COR-L47 (cell line): ENCODE measurements around the gene SBNO2.
A peak's percentile ranks its signal among the peaks of the same experiment; 100 is the strongest.

Experiments
- DNase-seq: peaks from one replicate; lab custom pipeline; 2025; lab: John Stamatoyannopoulos, UW

Gene SBNO2

GRCh38 chr19:1106841-1107660 is 67.0 kb downstream of the SBNO2 start:
- no peak for DNase-seq

DNA sequence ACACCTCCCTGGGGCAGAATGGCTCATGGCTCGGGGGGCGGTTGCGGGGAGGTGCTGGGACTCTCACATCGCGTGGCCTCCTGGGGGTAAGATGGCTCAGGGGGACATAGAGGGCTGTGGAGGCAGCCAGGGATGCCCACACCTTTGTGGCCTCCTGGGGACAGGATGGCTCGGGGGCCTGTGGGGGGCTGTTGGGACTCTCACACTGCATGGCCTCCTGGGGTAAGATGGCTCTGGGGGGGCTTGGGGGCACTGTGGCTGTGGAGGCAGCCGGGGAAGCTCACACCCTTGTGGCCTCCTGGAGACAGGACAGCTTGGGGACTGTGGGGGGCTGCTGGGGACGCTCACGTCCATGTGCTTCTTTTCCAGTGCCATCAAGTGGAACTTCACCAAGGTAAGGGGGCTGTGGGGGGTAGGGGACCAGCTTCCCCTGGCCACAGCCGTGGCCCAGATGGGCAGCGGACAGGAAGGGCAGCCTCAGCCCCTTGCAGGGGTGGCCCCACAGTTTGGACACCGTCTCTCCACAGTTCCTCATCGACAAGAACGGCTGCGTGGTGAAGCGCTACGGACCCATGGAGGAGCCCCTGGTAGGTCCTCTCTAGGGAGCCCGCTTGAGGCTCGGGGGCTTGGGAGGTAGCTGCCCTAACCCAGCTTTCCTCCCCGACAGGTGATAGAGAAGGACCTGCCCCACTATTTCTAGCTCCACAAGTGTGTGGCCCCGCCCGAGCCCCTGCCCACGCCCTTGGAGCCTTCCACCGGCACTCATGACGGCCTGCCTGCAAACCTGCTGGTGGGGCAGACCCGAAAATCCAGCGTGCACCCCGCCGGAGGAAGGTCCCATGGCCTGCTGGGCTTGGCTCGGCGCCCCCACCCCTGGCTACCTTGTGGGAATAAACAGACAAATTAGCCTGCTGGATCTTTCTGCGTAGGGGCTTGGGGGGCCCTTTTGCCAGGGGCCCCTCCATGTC is 67.9 kb downstream of the SBNO2 start:
- DNase-seq: no peak

GRCh38 chr19:1105008-1105872 is 68.8 kb downstream of the SBNO2 start:
- no peak for DNase-seq

- DNase-seq: peak; percentile 75
These were observed 69.6 kb downstream of the SBNO2 start for GRCh38 chr19:1104311-1105007.

- peak; percentile 99 for DNase-seq
These were observed 70.3 kb downstream of the SBNO2 start, which contains the start of gene GPX4 for GRCh38 chr19:1103708-1104310. Gene GPX4 (plus strand): TSS chr19:1103994. CDS start chr19:1104044, 50 bp downstream.

DNA sequence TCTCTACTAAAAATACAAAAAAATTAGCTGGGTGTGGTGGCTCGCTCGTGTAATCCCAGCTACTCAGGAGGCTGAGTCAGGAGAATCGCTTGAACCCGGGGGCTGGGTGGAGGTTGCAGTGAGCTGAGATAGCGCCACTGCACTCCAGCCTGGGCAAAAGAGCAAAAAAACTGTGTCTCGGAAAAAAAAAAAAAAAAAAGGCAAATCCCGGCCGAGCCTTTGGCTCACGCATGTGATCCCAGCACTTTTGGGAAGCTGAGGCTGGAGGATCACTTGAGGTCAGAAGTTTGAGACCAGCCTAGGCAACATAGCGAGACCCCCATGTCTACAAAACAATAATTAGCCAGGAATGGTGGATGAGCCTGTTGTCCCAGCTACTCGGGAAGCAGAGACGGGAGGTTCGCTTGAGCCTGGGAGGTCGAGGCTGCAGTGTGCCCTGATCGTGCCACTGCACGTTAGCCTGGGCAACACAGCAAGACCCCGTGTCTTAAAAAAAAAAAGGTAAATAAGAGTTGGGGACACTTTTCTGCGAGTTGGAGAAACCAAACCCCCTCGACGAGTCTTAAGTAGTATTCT is 70.8 kb downstream of the SBNO2 start:
- DNase-seq: no peak

DNA sequence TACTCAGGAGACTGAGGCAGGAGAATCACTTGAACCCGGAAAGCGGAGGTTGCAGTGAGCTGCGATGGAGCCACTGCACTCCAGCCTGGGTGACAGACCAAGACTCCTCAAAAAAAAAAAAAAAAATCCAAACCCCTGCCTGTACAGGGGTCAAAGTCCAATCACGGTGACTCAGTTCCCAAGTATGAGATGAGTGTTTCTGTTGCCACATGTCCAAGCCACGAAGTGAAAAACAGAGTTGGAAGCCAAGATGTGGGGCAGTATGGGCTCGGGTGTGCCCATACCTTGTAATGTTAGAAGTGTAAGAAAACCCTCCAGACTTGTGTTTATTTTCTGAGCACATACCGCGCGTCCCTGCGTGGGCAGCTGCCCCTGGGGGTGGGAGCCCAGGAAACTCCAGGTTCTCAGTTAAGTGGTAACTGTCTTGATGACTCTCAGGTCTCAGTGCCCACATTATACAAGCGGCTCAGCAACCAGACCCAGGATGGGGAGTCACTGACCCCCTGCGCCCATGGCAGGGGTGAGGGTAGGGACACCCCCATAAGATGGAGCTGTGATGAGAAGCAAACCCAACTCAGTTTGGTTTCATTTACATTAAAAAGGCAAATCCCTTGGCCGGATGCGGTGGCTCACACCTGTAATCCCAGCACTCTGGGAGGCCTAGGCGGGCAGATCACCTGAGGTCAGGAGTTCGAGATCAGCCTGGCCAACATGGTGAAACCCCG is 71.5 kb downstream of the SBNO2 start:
- no peak for DNase-seq

DNA sequence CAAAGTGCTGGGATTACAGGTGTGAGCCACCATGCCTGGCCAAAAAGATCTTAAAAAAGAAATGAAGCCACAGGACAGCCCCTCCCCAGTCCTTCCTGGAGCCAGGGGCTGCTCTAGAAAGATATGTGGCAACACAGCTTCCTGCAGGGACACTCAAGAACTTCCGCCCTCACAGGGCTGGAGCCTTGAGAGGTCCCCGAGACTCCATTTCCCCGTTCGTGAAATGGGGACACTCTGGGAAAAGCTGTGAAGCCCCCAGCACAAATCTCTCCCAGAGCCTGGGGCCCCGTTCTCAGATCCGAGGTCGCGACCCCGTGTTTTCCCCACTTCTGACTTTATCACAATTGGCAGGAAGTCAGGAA is 72.8 kb downstream of the SBNO2 start:
- DNase-seq: no peak

DNA sequence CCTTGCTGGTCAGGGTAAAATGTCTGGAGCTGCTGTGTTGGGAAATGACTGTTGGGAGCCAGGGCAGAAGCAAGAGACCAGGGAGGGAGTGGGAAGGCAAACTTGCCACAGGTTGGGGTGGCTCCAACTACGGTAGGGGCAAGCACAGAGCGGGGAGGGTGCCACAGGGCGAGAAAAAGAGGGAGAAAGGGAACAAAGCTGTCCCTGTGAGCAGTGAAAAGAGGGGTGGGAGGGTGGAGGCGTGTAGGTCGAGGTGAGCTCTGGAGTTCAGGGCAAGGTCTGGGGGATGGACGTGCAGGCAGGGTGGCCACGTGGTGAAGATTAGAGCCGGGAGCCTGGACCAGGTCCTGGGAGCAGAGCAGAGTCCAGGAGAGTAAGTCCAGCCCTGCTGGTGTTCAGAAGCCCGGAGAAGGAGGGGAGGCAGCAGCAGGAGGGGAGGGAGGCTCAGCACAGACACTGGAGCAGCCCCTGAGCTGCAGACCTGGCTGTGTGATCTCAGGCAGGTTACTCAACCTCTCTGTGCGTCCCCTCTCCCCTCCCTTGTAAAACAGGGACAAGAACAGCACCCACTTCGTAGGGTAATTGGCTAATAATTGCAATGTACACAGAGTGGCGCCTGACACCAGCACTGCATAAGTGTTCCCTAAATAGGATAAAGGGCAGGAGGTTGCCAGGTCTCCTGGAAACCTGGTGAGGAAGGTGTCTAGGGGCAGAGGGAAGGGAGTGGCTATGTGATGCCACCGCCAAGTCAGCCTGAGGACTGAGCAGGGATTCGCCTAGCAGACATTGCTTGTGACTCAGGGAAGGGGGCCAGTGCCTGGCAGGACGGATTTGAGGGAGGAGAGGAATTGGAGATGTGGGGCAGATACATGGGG is 75.7 kb downstream of the SBNO2 start:
- DNase-seq: no peak

DNA sequence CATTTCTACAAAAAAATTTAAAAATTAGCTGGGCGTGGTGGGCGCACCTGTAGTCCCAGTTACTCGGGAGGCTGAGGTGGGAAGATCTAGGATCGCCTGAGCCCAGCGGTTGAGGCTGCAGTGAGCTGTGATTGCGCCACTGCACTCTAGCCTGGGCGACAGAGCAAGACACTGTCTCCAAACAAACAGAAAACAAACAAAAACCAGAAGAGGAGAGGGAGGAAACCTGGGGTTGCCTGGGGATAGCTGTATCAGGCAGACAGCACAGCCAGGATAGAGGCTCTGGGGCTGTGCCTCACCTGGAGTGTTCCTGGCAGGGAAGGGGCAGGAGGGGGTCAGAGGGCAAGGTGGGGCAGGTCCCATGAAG is 76.3 kb downstream of the SBNO2 start:
- no peak for DNase-seq

DNA sequence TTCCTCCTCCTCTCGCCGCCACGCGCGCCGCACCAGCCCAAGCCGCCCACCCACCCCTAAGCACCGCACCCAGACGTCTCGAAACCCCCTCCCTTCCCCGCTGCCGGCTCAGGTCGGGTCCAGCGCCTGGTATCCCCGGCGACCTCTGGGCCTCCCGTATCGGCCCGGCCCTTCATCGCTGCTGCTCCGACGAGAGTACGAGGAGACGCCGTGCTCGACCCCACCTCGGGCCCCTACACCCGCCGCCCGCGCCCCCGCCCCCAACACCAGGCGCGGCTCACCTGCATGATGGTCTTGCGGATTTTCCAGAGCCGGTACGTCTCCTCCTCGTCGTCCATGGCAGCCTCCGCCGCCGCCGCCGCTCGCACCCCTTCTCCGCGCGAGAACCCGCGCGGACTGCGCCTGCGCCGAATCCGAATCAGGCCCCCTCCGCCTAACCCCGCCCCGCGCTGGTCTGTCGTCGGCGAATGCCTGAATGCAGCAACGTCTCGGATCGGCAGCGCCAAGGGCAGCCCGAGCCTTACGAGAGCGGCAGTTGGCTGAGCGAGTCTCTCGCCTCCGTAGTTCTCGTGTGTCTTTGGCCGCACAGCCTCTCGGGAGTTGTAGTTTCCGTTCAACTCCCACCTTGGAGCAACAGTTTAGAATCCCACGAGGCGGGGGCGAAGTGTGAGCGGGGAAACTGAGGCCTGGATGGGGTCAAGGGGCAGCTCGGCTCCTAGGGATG is 78.9 kb downstream of the SBNO2 start, which contains the start of gene POLR2E:
Gene POLR2E, minus strand, starts transcription at position 398 of the 724 bp plus-strand sequence. Its CDS starts 60 bp downstream, at position 338.
- DNase-seq: peak; percentile 97

DNA sequence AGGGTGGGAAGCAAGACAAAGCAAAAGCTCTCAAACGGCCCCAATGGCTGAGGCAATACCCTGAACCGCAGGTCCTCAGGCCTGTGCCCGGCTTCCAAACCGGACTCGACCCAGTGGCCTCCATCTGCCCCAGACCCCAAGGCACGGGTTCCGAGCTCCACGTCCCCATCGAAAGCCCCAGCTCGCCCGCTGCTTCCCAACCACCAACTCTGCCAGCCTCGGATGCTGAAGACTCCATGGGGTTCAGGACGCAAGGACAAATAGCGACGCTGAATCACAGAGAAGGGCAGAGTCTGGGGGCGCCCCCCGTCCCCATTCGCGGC is 79.5 kb downstream of the SBNO2 start:
- no peak for DNase-seq

GRCh38 chr19:1093811-1094553 is 80.1 kb downstream of the SBNO2 start:
- no peak for DNase-seq

DNA sequence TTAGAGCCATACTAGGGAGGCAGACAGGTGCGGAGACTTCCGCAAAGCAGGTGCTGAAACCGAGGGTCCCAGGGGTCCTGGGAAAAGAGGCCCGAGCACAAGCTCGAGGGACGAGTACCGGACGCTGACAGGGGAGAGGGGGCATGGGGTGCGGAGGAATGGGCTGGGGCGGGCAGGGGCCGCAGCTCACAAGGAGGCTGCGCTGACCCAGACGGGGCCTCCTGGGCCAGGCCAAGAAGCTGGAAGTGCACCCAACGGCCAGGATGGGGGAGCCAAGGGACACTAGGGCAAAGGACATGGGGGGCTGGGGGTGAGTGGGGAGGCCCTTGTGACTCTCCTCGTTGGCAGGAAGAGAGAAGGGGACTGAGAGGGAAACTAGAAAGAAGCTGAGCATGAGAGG is 80.7 kb downstream of the SBNO2 start:
- no peak for DNase-seq

DNA sequence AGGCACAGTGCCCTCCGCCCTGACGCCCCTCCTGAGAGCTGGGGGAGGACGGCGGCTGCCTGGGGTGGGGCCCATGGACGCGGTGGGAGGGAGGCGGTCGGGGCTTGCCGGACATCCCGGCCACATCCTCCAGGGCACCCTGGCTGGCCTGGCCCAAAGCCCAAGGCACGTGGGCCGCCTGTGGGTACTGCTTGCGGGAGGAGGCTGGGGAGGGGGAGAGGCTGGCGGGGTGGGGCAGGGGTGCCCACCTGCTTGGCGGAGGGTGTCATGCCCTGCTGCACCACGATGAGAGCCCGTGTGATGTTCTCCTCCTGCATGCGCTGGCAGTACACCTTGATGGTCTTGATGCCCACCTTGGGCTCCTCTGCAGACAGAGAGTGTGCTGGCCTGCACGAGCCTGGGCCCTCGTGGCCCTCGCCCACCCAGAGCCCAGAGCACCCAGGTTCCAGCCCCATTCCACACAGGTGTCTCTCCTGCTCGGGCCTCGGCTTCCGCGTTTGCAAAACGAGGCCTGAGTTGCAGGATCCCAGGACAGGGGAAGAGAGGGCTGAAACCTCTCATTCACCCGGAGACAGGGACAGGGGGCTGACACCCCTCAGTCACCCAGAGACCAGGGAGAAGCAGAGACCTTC is 82.4 kb downstream of the SBNO2 start:
- DNase-seq: no peak

- DNase-seq: no peak
These were observed 83.1 kb downstream of the SBNO2 start for GRCh38 chr19:1090731-1091543.
